ENCODE results near the gene CRLF3.

- TF ChIP-seq ZNF777 (tag by site-specific recombination; IDR thresholded peaks at IDR 0.05; ENCODE audit: borderline replicate concordance) = no peak
- TF ChIP-seq ZNF580 (tag by site-specific recombination; IDR thresholded peaks at IDR 0.05) = no peak
These were observed 13.8 kb upstream of the CRLF3 start for GRCh38 chr17:30838202-30838807.

All from HEK293 (cell line).